C4-2B (cell line): ENCODE results near the gene EBF3.

Experiments used
- ZFX ChIP-seq: fragments of 450-650 bp; IDR thresholded peaks from 2 replicates; pipeline ENCODE4 v1.6.1; 2017
- TF ChIP-seq, protein P1 (sequence below): fragments of 450-650 bp; conservative IDR thresholded peaks from 2 replicates; pipeline ENCODE4 v1.5.1; 2017; ENCODE audit warnings: mild to moderate bottlenecking

GRCh38 chr10:129832573-129833467 lies 131.3 kb downstream of the EBF3 start:
- TF ChIP-seq, protein P1, sequence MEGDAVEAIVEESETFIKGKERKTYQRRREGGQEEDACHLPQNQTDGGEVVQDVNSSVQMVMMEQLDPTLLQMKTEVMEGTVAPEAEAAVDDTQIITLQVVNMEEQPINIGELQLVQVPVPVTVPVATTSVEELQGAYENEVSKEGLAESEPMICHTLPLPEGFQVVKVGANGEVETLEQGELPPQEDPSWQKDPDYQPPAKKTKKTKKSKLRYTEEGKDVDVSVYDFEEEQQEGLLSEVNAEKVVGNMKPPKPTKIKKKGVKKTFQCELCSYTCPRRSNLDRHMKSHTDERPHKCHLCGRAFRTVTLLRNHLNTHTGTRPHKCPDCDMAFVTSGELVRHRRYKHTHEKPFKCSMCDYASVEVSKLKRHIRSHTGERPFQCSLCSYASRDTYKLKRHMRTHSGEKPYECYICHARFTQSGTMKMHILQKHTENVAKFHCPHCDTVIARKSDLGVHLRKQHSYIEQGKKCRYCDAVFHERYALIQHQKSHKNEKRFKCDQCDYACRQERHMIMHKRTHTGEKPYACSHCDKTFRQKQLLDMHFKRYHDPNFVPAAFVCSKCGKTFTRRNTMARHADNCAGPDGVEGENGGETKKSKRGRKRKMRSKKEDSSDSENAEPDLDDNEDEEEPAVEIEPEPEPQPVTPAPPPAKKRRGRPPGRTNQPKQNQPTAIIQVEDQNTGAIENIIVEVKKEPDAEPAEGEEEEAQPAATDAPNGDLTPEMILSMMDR, result no peak
- TF ChIP-seq ZFX, result no peak
